WTC11 (cell line): ENCODE results near the gene MORF4L2. TPM values are rescaled to one million over a fixed set of nuclear protein-coding genes. Genes with fewer than 3 reads are reported as not detected.

ENCODE experiments used
- ATAC-seq: fragments of 200-7000 bp; cut with Tn5 transposase; 2 replicates; pipeline ENCODE4 v1.10.0; 2021; ENCODE audit warnings: mild to moderate bottlenecking, moderate library complexity
- CTCF ChIA-PET: fragments of 300-600 bp; sonication (Branson Sonifier 250); formaldehyde crosslinking; loops from one replicate; lab custom pipeline; 2021; ENCODE audit warnings: antibody characterized with exemption; lab: Charles Lee
- POLR2A ChIA-PET: fragments of 350-600 bp; sonication (Branson Sonifier 250); formaldehyde crosslinking; loops from one replicate; lab custom pipeline; 2021; ENCODE audit warnings: antibody characterized with exemption; lab: Charles Lee
- DNase-seq: peaks from one replicate; pipeline ENCODE4 v3.0.0; 2021; ENCODE audit warnings: low spot score
- H3K27ac Mint-ChIP-seq: 2 replicates; pipeline ENCODE4 v1.8.0; 2021; ENCODE audit warnings: mixed read lengths
- H3K27me3 Mint-ChIP-seq: 2 replicates; pipeline ENCODE4 v1.8.0; 2021; ENCODE audit warnings: low read depth, mild to moderate bottlenecking, moderate library complexity, mixed read lengths
- H3K36me3 Mint-ChIP-seq: 2 replicates; pipeline ENCODE4 v1.8.0; 2021; ENCODE audit warnings: mixed read lengths
- H3K4me1 Mint-ChIP-seq: 2 replicates; pipeline ENCODE4 v1.8.0; 2022; ENCODE audit warnings: mixed read lengths
- H3K4me3 Mint-ChIP-seq: 2 replicates; pipeline ENCODE4 v1.8.0; 2021; ENCODE audit warnings: mild to moderate bottlenecking, moderate library complexity, mixed read lengths
- H3K9me3 Mint-ChIP-seq: 2 replicates; pipeline ENCODE4 v1.8.0; 2021; ENCODE audit warnings: mixed read lengths
- ARID4B ChIP-seq: sonication (generic); formaldehyde crosslinking; IDR thresholded peaks from 2 replicates; pipeline ENCODE4 v1.8.0; 2023; ENCODE audit warnings: missing genetic modification reagents, mild to moderate bottlenecking, borderline replicate concordance
- CREB1 ChIP-seq: sonication (generic); formaldehyde crosslinking; IDR thresholded peaks from 2 replicates; pipeline ENCODE4 v1.8.0; 2023; ENCODE audit warnings: mild to moderate bottlenecking, missing genetic modification reagents
- CTCF ChIP-seq: fragments of 200-600 bp; IDR thresholded peaks from 2 replicates; pipeline ENCODE4 v1.8.0; 2022; ENCODE audit warnings: antibody characterized with exemption
- E2F5 ChIP-seq: sonication (generic); formaldehyde crosslinking; IDR thresholded peaks from 2 replicates; pipeline ENCODE4 v1.8.1; 2022; ENCODE audit warnings: mild to moderate bottlenecking, moderate library complexity, missing genetic modification reagents
- FOXP1 ChIP-seq: sonication (generic); formaldehyde crosslinking; IDR thresholded peaks from 2 replicates; pipeline ENCODE4 v1.8.0; 2022; ENCODE audit warnings: missing genetic modification reagents, mild to moderate bottlenecking, moderate library complexity, borderline replicate concordance
- FOXP4 ChIP-seq: sonication (generic); formaldehyde crosslinking; IDR thresholded peaks from 2 replicates; pipeline ENCODE4 v1.8.0; 2022; ENCODE audit warnings: mild to moderate bottlenecking, missing genetic modification reagents
- HMGXB4 ChIP-seq: sonication (generic); formaldehyde crosslinking; IDR thresholded peaks from 2 replicates; pipeline ENCODE4 v1.8.1; 2023; ENCODE audit warnings: mild to moderate bottlenecking, moderate library complexity, missing genetic modification reagents
- JAZF1 ChIP-seq: fragments of 250-450 bp; sonication (Bioruptor Pico); IDR thresholded peaks from 2 replicates; pipeline ENCODE4 v1.9.0; 2021; ENCODE audit warnings: moderate library complexity, mild to moderate bottlenecking, inconsistent platforms
- KAT7 ChIP-seq: sonication (generic); formaldehyde crosslinking; IDR thresholded peaks from 2 replicates; pipeline ENCODE4 v1.8.1; 2023; ENCODE audit warnings: missing genetic modification reagents, mild to moderate bottlenecking, borderline replicate concordance
- PRDM15 ChIP-seq: sonication (generic); formaldehyde crosslinking; IDR thresholded peaks from 2 replicates; pipeline ENCODE4 v1.8.0; 2022; ENCODE audit warnings: missing genetic modification reagents
- PREB ChIP-seq: sonication (generic); formaldehyde crosslinking; IDR thresholded peaks from 2 replicates; pipeline ENCODE4 v1.8.1; 2022; ENCODE audit warnings: mild to moderate bottlenecking, missing genetic modification reagents, moderate library complexity, borderline replicate concordance
- PRRX2 ChIP-seq: fragments of 250-450 bp; sonication (Bioruptor Pico); IDR thresholded peaks from 2 replicates; pipeline ENCODE4 v1.8.0; 2021; ENCODE audit warnings: mild to moderate bottlenecking
- SOX15 ChIP-seq: fragments of 250-450 bp; sonication (Bioruptor Pico); IDR thresholded peaks from 2 replicates; pipeline ENCODE4 v1.9.0; 2021; ENCODE audit warnings: mild to moderate bottlenecking
- TP53 ChIP-seq: sonication (generic); formaldehyde crosslinking; IDR thresholded peaks from 2 replicates; pipeline ENCODE4 v1.8.1; 2023; ENCODE audit warnings: mild to moderate bottlenecking, missing genetic modification reagents
- ZNF138 ChIP-seq: sonication (generic); formaldehyde crosslinking; conservative IDR thresholded peaks from 2 replicates; pipeline ENCODE4 v1.8.1; 2022; ENCODE audit warnings: mild to moderate bottlenecking, moderate library complexity, missing genetic modification reagents
- ZNF219 ChIP-seq: sonication (generic); formaldehyde crosslinking; IDR thresholded peaks from 2 replicates; pipeline ENCODE4 v1.8.0; 2023; ENCODE audit warnings: missing genetic modification reagents, mild to moderate bottlenecking, borderline replicate concordance
- ZNF263 ChIP-seq: sonication (generic); formaldehyde crosslinking; IDR thresholded peaks from 2 replicates; pipeline ENCODE4 v1.8.1; 2022; ENCODE audit warnings: low read depth, mild to moderate bottlenecking, moderate library complexity, missing genetic modification reagents
- ZNF317 ChIP-seq: sonication (generic); formaldehyde crosslinking; IDR thresholded peaks from 2 replicates; pipeline ENCODE4 v1.8.1; 2023; ENCODE audit warnings: low read depth, mild to moderate bottlenecking, moderate library complexity, missing genetic modification reagents, borderline replicate concordance
- ZNF425 ChIP-seq: fragments of 250-450 bp; sonication (Bioruptor Pico); conservative IDR thresholded peaks from 2 replicates; pipeline ENCODE4 v1.9.0; 2021; ENCODE audit warnings: mild to moderate bottlenecking
- total RNA-seq: library from RNA; stranded (reverse); gene quantifications from 3 replicates; pipeline ENCODE4 v1.2.3, GENCODE V29; 2021

Gene MORF4L2
- total RNA-seq, 1 experiment from 2014 or later: 355 TPM

- H3K4me1 Mint-ChIP-seq: peaks cover 22% of the 10 kb centered on the region
- TF ChIP-seq PRRX2 (CRISPR knock-in tag): no peak
- TF ChIP-seq ZNF425 (CRISPR knock-in tag): no peak
- no peak for TF ChIP-seq ZNF317 (CRISPR knock-in tag)
- TF ChIP-seq PREB: no peak
- TF ChIP-seq CTCF: no peak
- TF ChIP-seq ARID4B (CRISPR knock-in tag): no peak
- no peak for TF ChIP-seq SOX15 (CRISPR knock-in tag)
- TF ChIP-seq HMGXB4 (CRISPR knock-in tag): no peak
- TF ChIP-seq E2F5 (CRISPR knock-in tag): no peak
- no peak for TF ChIP-seq PRDM15 (CRISPR knock-in tag)
- no peak for TF ChIP-seq FOXP4 (CRISPR knock-in tag)
- TF ChIP-seq FOXP1 (CRISPR knock-in tag): no peak
- TF ChIP-seq KAT7 (CRISPR knock-in tag): no peak
- no peak for TF ChIP-seq ZNF263
- TF ChIP-seq TP53 (CRISPR knock-in tag): no peak
- no peak for TF ChIP-seq JAZF1 (CRISPR knock-in tag)
- TF ChIP-seq CREB1 (CRISPR knock-in tag): no peak
- TF ChIP-seq ZNF219 (CRISPR knock-in tag): no peak
- TF ChIP-seq ZNF138 (CRISPR knock-in tag): no peak
Measured at GRCh38 chrX:103697687-103698086, 11.2 kb upstream of the MORF4L2 start.

More at GRCh38 chrX:103697687-103698086, 11.2 kb upstream of the MORF4L2 start:
- DNase-seq (no peak), ATAC-seq (0 out of 2 replicates have a peak, but pooled peaks have one; percentile 43)
- no peaks in the 10 kb centered on the region; the same call in none of the 2 replicates for H3K27me3 Mint-ChIP-seq
- CTCF ChIA-PET: interaction anchor here (0.6 kb wide), 1 partner anchor 21 kb away, joined by 3 read pairs; no protein-coding TSS in a partner anchor
- peak overlapping the region; percentile 57; the same call in 1 of the 2 replicates for H3K27ac Mint-ChIP-seq
- H3K9me3 Mint-ChIP-seq: peaks cover 7% of the 10 kb centered on the region; the same call in 1 of the 2 replicates
- POLR2A ChIA-PET: no interaction called here
- H3K36me3 Mint-ChIP-seq: peaks cover 2% of the 10 kb centered on the region; the same call in 1 of the 2 replicates
- no peak overlapping the region for H3K4me3 Mint-ChIP-seq
